Spleen (tissue), 7 donors: ENCODE results near the gene MASP1.

Experiments used
- CTCF ChIP-seq, 11 experiments: fragments of 200-600 bp in 7 of 11; fragments of 450-650 bp in 4 of 11; sonication (generic) in 4 of 11; IDR thresholded peaks in 8 of 11; conservative IDR thresholded peaks in 3 of 11; 1 replicate in 7 of 11; 2 replicates in 4 of 11; pipeline versions ENCODE4 v1.4.0 to v1.8.0; 2016 to 2021; ENCODE audit warnings: antibody characterized with exemption in 11 of 11, inconsistent platforms in 4 of 11, mild to moderate bottlenecking in 1 of 11
- POLR2A ChIP-seq, 3 donors: fragments of 450-650 bp; IDR thresholded peaks; one replicate each; pipeline ENCODE4 v1.5.1; 2017; ENCODE audit warnings: antibody characterized with exemption in 3 of 3, mild to moderate bottlenecking in 1 of 3
- POLR2AphosphoS5 ChIP-seq, 3 donors: sonication (generic); formaldehyde crosslinking; IDR thresholded peaks; one replicate each; pipeline ENCODE4 v1.5.1; 2017; ENCODE audit warnings: antibody characterized with exemption in 3 of 3
- donor health status: DM: no; HTN: no; CAD: no; lungs with moderate emphysema.
- donor health status: DM: no; HTN: no; CAD: no.
- donor health status: DM: no; HTN: no; CAD: no.

GRCh38 chr3:187315872-187316271 is 24.3 kb upstream of the MASP1 start:
- TF ChIP-seq CTCF (IDR thresholded peaks at IDR 0.05 in 8 of 11, conservative IDR thresholded peaks at IDR 0.05 in 3 of 11), result no peak
- TF ChIP-seq POLR2A (IDR thresholded peaks at IDR 0.05), result no peak
- no peak for TF ChIP-seq POLR2AphosphoS5 (IDR thresholded peaks at IDR 0.05)
